Measurements from ENCODE around the gene ARHGAP42.

ARHGAP42 gene

GRCh38 chr11:101034076-101034475, 347.0 kb downstream of the ARHGAP42 start:
- DNase-seq (no peak), ATAC-seq (no peak)

DNA sequence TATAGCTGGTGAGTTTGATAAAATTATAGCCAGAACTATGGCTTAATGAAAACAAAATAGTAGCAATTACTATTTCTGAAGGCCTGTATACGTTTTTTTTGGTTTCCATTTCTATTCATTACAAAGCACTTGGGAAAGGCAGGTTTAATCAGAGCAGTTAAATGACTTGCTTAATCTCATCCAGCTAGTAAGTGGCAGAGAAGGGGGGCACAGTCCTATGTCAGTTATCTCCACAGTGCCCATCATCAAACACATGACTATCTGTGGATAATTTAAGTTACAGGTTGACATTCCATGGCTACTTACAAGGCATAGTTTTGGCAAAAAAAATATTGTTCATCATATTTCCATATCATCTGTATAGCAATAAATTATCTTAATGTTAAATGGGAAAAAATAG, 348.8 kb downstream of the ARHGAP42 start:
- ATAC-seq: no peak

More for the DNA sequence above, 348.8 kb downstream of the ARHGAP42 start:
- DNase-seq: no peak

All from stimulated activated naive CD8-positive, alpha-beta T cell treated with anti-CD3 and anti-CD28 coated beads, Interleukin-15, Interleukin-2, amounts not matched to agents 100 U/mL and 50 U/mL, for 24 hours (primary cell).